RWPE2 (cell line): ENCODE data around the gene GTPBP6.

Experiments used
- ATAC-seq: fragments of 200-7000 bp; cut with Tn5 transposase; 3 replicates; pipeline ENCODE4 v1.9.1; 2021; ENCODE audit warnings: low read depth
- DNase-seq: peaks from one replicate; pipeline ENCODE4 v3.0.0-alpha.2; 2020; ENCODE audit warnings: low spot score
- H3K27ac ChIP-seq: fragments of 450-650 bp; 2 replicates; pipeline ENCODE4 v1.5.1; 2017; ENCODE audit warnings: mild to moderate bottlenecking; ENCODE audit not compliant: poor library complexity, severe bottlenecking
- H3K27me3 ChIP-seq: fragments of 250-450 bp; sonication (Bioruptor Pico); 2 replicates; pipeline ENCODE4 v1.5.1; 2021; ENCODE audit warnings: mild to moderate bottlenecking, moderate library complexity; ENCODE audit not compliant: insufficient read depth, poor library complexity, severe bottlenecking
- H3K36me3 ChIP-seq: fragments of 250-450 bp; sonication (Bioruptor Pico); 2 replicates; pipeline ENCODE4 v1.5.1; 2020; ENCODE audit warnings: low read depth, mild to moderate bottlenecking, moderate library complexity
- H3K4me1 ChIP-seq: fragments of 250-450 bp; sonication (Bioruptor Pico); 2 replicates; pipeline ENCODE4 v1.5.1; 2021; ENCODE audit warnings: mild to moderate bottlenecking, moderate library complexity; ENCODE audit not compliant: insufficient read depth, poor library complexity, severe bottlenecking
- H3K4me3 ChIP-seq: fragments of 250-450 bp; sonication (Bioruptor Pico); 2 replicates; pipeline ENCODE4 v1.5.1; 2021; ENCODE audit warnings: mild to moderate bottlenecking, moderate library complexity; ENCODE audit not compliant: severe bottlenecking
- H3K9me3 ChIP-seq: fragments of 250-450 bp; sonication (Bioruptor Pico); 2 replicates; pipeline ENCODE4 v1.5.1; 2021; ENCODE audit warnings: mild to moderate bottlenecking, moderate library complexity; ENCODE audit not compliant: severe bottlenecking
- TF ChIP-seq, protein P1 (sequence below): fragments of 450-650 bp; IDR thresholded peaks from one replicate; pipeline ENCODE4 v1.5.1; 2017; ENCODE audit warnings: mild to moderate bottlenecking, moderate library complexity; ENCODE audit not compliant: poor library complexity, severe bottlenecking

GTPBP6 gene

GRCh38 chrX:362937-363620 lies 44.5 kb upstream of the GTPBP6 start:
- TF ChIP-seq, protein P1, sequence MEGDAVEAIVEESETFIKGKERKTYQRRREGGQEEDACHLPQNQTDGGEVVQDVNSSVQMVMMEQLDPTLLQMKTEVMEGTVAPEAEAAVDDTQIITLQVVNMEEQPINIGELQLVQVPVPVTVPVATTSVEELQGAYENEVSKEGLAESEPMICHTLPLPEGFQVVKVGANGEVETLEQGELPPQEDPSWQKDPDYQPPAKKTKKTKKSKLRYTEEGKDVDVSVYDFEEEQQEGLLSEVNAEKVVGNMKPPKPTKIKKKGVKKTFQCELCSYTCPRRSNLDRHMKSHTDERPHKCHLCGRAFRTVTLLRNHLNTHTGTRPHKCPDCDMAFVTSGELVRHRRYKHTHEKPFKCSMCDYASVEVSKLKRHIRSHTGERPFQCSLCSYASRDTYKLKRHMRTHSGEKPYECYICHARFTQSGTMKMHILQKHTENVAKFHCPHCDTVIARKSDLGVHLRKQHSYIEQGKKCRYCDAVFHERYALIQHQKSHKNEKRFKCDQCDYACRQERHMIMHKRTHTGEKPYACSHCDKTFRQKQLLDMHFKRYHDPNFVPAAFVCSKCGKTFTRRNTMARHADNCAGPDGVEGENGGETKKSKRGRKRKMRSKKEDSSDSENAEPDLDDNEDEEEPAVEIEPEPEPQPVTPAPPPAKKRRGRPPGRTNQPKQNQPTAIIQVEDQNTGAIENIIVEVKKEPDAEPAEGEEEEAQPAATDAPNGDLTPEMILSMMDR: no peak
- peaks cover 25% of the 10 kb centered on the region for H3K36me3 ChIP-seq
- H3K4me1 ChIP-seq: no peaks in the 10 kb centered on the region
- no peaks in the 10 kb centered on the region for H3K27me3 ChIP-seq
- H3K27ac ChIP-seq: no peak overlapping the region
- ATAC-seq (no peak), DNase-seq (peak; percentile 67)
- H3K4me3 ChIP-seq: no peak overlapping the region
- peaks cover 21% of the 10 kb centered on the region for H3K9me3 ChIP-seq

GRCh38 chrX:362351-362750 lies 43.8 kb upstream of the GTPBP6 start:
- H3K36me3 ChIP-seq: peaks cover 27% of the 10 kb centered on the region
- peaks cover 3% of the 10 kb centered on the region for H3K4me1 ChIP-seq
- ATAC-seq (no peak), DNase-seq (no peak)
- no peak overlapping the region for H3K4me3 ChIP-seq
- no peaks in the 10 kb centered on the region for H3K27me3 ChIP-seq
- H3K27ac ChIP-seq: no peak overlapping the region
- TF ChIP-seq, protein P1: no peak
- H3K9me3 ChIP-seq: peaks cover 21% of the 10 kb centered on the region

GRCh38 chrX:361231-362145 lies 42.9 kb upstream of the GTPBP6 start:
- TF ChIP-seq, protein P1: no peak
- peaks cover 12% of the 10 kb centered on the region for H3K4me1 ChIP-seq
- ATAC-seq (no peak), DNase-seq (peak; percentile 71)
- H3K4me3 ChIP-seq: no peak overlapping the region
- no peak overlapping the region for H3K27ac ChIP-seq
- no peaks in the 10 kb centered on the region for H3K27me3 ChIP-seq
- H3K36me3 ChIP-seq: peaks cover 33% of the 10 kb centered on the region
- peaks cover 21% of the 10 kb centered on the region for H3K9me3 ChIP-seq

- Histone ChIP-seq H3K27me3 (no peaks in the 10 kb centered on the region), H3K4me1 (peaks cover 16% of the 10 kb centered on the region), H3K9me3 (peaks cover 21% of the 10 kb centered on the region), H3K4me3 (no peak overlapping the region), H3K27ac (no peak overlapping the region), H3K36me3 (peaks cover 39% of the 10 kb centered on the region)
- DNase-seq: peak; percentile 61
- TF ChIP-seq, protein P1: no peak
- ATAC-seq: no peak
Measured at GRCh38 chrX:360496-361150, 42.0 kb upstream of the GTPBP6 start.
